PC-9 (cell line): Measurements from ENCODE around the gene SLC9A3. TPM values are rescaled to one million over a fixed set of nuclear protein-coding genes. Genes with fewer than 3 reads are reported as not detected.

ENCODE experiments used
- BruUV-seq: library from RNA; stranded (reverse); fragments of 400-500 nt; replicated peaks from 2 replicates; lab custom pipeline; 2021; lab: Mats Ljungman, UMichigan
- CTCF ChIA-PET: fragments of 300-600 bp; sonication (Branson Sonifier 250); formaldehyde crosslinking; loops from one replicate; lab custom pipeline; 2022; ENCODE audit warnings: antibody characterized with exemption; lab: Charles Lee
- POLR2A ChIA-PET: fragments of 300-600 bp; sonication (Branson Sonifier 250); formaldehyde crosslinking; loops from one replicate; lab custom pipeline; 2022; ENCODE audit warnings: antibody characterized with exemption; ENCODE audit not compliant: unreplicated experiment; lab: Charles Lee
- DNase-seq, 2 experiments: peaks; one replicate each; pipeline versions ENCODE4 v3.0.0 to v3.0.0-alpha.2; 2015 to 2022; ENCODE audit warnings: mixed read lengths in 1 of 2
- H2AFZ ChIP-seq: fragments of 200-600 bp; sonication (generic); 2 replicates; pipeline ENCODE4 v1.8.1; 2017; ENCODE audit warnings: antibody characterized with exemption
- H3F3A ChIP-seq: fragments of 200-600 bp; sonication (generic); 2 replicates; pipeline ENCODE4 v1.8.1; 2017; ENCODE audit warnings: antibody characterized with exemption, mild to moderate bottlenecking, low read depth; ENCODE audit not compliant: insufficient read depth
- H3K27ac ChIP-seq: fragments of 200-600 bp; sonication (generic); 2 replicates; pipeline ENCODE4 v1.6.1; 2016; ENCODE audit warnings: mixed run types
- H3K27me3 ChIP-seq: fragments of 200-600 bp; sonication (generic); 2 replicates; pipeline ENCODE4 v1.6.1; 2016; ENCODE audit warnings: low read depth, mixed run types; ENCODE audit not compliant: insufficient read depth
- H3K36me3 ChIP-seq: fragments of 200-600 bp; sonication (generic); 2 replicates; pipeline ENCODE4 v1.6.1; 2016; ENCODE audit warnings: low read depth, mixed run types
- H3K4me1 ChIP-seq: fragments of 200-600 bp; sonication (generic); replicated peaks from 2 replicates; pipeline ENCODE4 v1.6.1; 2016; ENCODE audit warnings: mixed run types; ENCODE audit not compliant: insufficient read depth
- H3K4me2 ChIP-seq: fragments of 200-600 bp; sonication (generic); 2 replicates; pipeline ENCODE4 v1.6.1; 2017; ENCODE audit warnings: mixed run types
- H3K4me3 ChIP-seq: fragments of 200-600 bp; sonication (generic); 2 replicates; pipeline ENCODE4 v1.6.1; 2016; ENCODE audit warnings: mixed run types
- H3K79me2 ChIP-seq: fragments of 200-600 bp; sonication (generic); 2 replicates; pipeline ENCODE4 v1.6.1; 2017; ENCODE audit warnings: low read depth, mixed run types
- H3K9me2 ChIP-seq: fragments of 200-600 bp; sonication (generic); 2 replicates; pipeline ENCODE4 v1.8.1; 2017; ENCODE audit warnings: mild to moderate bottlenecking; ENCODE audit not compliant: insufficient read depth
- H3K9me3 ChIP-seq: fragments of 200-600 bp; sonication (generic); 2 replicates; pipeline ENCODE4 v1.8.1; 2016; ENCODE audit warnings: low read depth; ENCODE audit not compliant: insufficient read depth
- H4K20me1 ChIP-seq: fragments of 200-600 bp; sonication (generic); 2 replicates; pipeline ENCODE4 v1.8.1; 2017; ENCODE audit not compliant: insufficient read depth
- CTCF ChIP-seq: fragments of 200-600 bp; sonication (generic); conservative IDR thresholded peaks from 2 replicates; pipeline ENCODE4 v1.6.1; 2017; ENCODE audit warnings: mixed run types, antibody characterized with exemption, mild to moderate bottlenecking, moderate library complexity
- EZH2 ChIP-seq: fragments of 200-600 bp; sonication (generic); IDR thresholded peaks from 2 replicates; pipeline ENCODE4 v1.8.0; 2017; ENCODE audit warnings: antibody characterized with exemption, low read depth
- intact Hi-C: fragments of 100-400 bp; cut with micrococcal nuclease; formaldehyde crosslinking; loops from one replicate; pipeline ENCODE4 v1.10.0; 2022; ENCODE audit not compliant: unreplicated experiment
- total RNA-seq: library from RNA; stranded (reverse); gene quantifications from 2 replicates; pipeline ENCODE4 v1.2.3, GENCODE V29; 2021

SLC9A3 gene
- total RNA-seq, 1 experiment from 2014 or later, result 5.6 TPM

- Histone ChIP-seq H3F3A (peaks cover 9% of the 10 kb centered on the region; the same call in 1 of the 2 replicates), H4K20me1 (peaks cover 44% of the 10 kb centered on the region), H3K9me3 (no peaks in the 10 kb centered on the region), H3K4me2 (no peak overlapping the region), H3K9me2 (no peaks in the 10 kb centered on the region), H3K27me3 (no peaks in the 10 kb centered on the region), H3K36me3 (peaks cover 62% of the 10 kb centered on the region), H2AFZ (no peak overlapping the region), H3K4me3 (no peak overlapping the region), H3K27ac (no peak overlapping the region), H3K79me2 (peaks cover 48% of the 10 kb centered on the region), H3K4me1 (peaks cover 16% of the 10 kb centered on the region)
- ChIA-PET CTCF (interaction anchor here (0.5 to 1.8 kb wide), 6 partner anchors 25 to 164 kb away, joined by 3 to 11 read pairs (median 5); no protein-coding TSS in a partner anchor), POLR2A (no interaction called here)
- DNase-seq, result no peak
- no peak for TF ChIP-seq CTCF
- no peak for TF ChIP-seq EZH2
- BruUV-seq, result no TSS peak
- intact Hi-C loops, result loop anchor here (10.0 kb wide), 1 partner anchor 1197 kb away; no protein-coding TSS in a partner anchor
Measured at GRCh38 chr5:447501-447900, 76.7 kb downstream of the SLC9A3 start.

- Histone ChIP-seq H3K79me2 (peaks cover 52% of the 10 kb centered on the region), H3K9me2 (no peaks in the 10 kb centered on the region), H3K27ac (no peak overlapping the region), H4K20me1 (peaks cover 44% of the 10 kb centered on the region), H3K4me3 (no peak overlapping the region), H3K9me3 (no peaks in the 10 kb centered on the region), H2AFZ (no peak overlapping the region), H3K36me3 (peaks cover 55% of the 10 kb centered on the region), H3K4me1 (peaks cover 21% of the 10 kb centered on the region), H3K27me3 (no peaks in the 10 kb centered on the region), H3F3A (peaks cover 9% of the 10 kb centered on the region; the same call in 1 of the 2 replicates), H3K4me2 (no peak overlapping the region)
- intact Hi-C loops, result loop anchor here (10.0 kb wide), 1 partner anchor 1198 kb away; no protein-coding TSS in a partner anchor
- DNase-seq, result no peak
- POLR2A ChIA-PET, result interaction anchor here (0.7 to 1.0 kb wide), 2 partner anchors 25 to 208 kb away, joined by 3 to 6 read pairs; no protein-coding TSS in a partner anchor
- BruUV-seq, result no TSS peak
- TF ChIP-seq CTCF, result peak; percentile 90
- TF ChIP-seq EZH2, result no peak
- CTCF ChIA-PET, result interaction anchor here (0.5 to 1.8 kb wide), 12 partner anchors 23 to 258 kb away, joined by 3 to 25 read pairs (median 6); partner anchors contain the start of gene PDCD6
Measured at GRCh38 chr5:446883-447263, 77.4 kb downstream of the SLC9A3 start.

GRCh38 chr5:446066-446882 is 78.0 kb downstream of the SLC9A3 start:
- DNase-seq, result no peak
- H3K4me1 ChIP-seq, result peaks cover 24% of the 10 kb centered on the region
- H4K20me1 ChIP-seq, result peaks cover 44% of the 10 kb centered on the region
- ChIA-PET POLR2A (interaction anchor here (0.7 to 1.0 kb wide), 2 partner anchors 26 to 209 kb away, joined by 3 to 6 read pairs; no protein-coding TSS in a partner anchor), CTCF (interaction anchor here (0.6 to 1.8 kb wide), 13 partner anchors 12 to 258 kb away, joined by 3 to 25 read pairs (median 4); partner anchors contain the start of gene PDCD6)
- H3F3A ChIP-seq, result peaks cover 9% of the 10 kb centered on the region; the same call in 1 of the 2 replicates
- intact Hi-C loops, result loop anchor here (10.0 kb wide), 1 partner anchor 1199 kb away; no protein-coding TSS in a partner anchor
- no peak overlapping the region for H2AFZ ChIP-seq
- peaks cover 49% of the 10 kb centered on the region for H3K36me3 ChIP-seq
- no peak overlapping the region for H3K4me3 ChIP-seq
- no peaks in the 10 kb centered on the region for H3K9me3 ChIP-seq
- no TSS peak for BruUV-seq
- H3K9me2 ChIP-seq, result no peaks in the 10 kb centered on the region
- H3K27me3 ChIP-seq, result no peaks in the 10 kb centered on the region
- no peak overlapping the region for H3K4me2 ChIP-seq
- H3K79me2 ChIP-seq, result peaks cover 50% of the 10 kb centered on the region
- no peak overlapping the region for H3K27ac ChIP-seq
- TF ChIP-seq EZH2, result no peak
- TF ChIP-seq CTCF, result no peak
